GM12878 (cell line): ENCODE data around the gene GNAL. TPM values are rescaled to one million over a fixed set of nuclear protein-coding genes. Genes with fewer than 3 reads are reported as not detected.

ENCODE experiments used
- ATAC-seq: fragments of 200-7000 bp; cut with Tn5 transposase; 3 replicates; pipeline ENCODE4 v1.9.1; 2020; ENCODE audit warnings: mild to moderate bottlenecking, moderate library complexity
- BruUV-seq: library from RNA; stranded (reverse); fragments of 400-500 nt; replicated peaks from 2 replicates; lab custom pipeline; 2021; lab: Mats Ljungman, UMichigan
- CTCF ChIA-PET: fragments of 300-600 bp; sonication (Branson Sonifier 250); formaldehyde crosslinking; extraction: SDS; loops from one replicate; lab custom pipeline; 2021; ENCODE audit warnings: inconsistent platforms; lab: Yijun Ruan, JAX
- POLR2A ChIA-PET: fragments of 350-600 bp; formaldehyde crosslinking; extraction: SDS; loops from one replicate; lab custom pipeline; 2021; ENCODE audit warnings: inconsistent platforms; lab: Charles Lee
- RAD21 ChIA-PET: fragments of 300-600 bp; sonication (Branson Sonifier 250); formaldehyde crosslinking; loops from one replicate; lab custom pipeline; 2023; ENCODE audit warnings: antibody characterized with exemption; ENCODE audit not compliant: unreplicated experiment; lab: Charles Lee
- SMC1A ChIA-PET: fragments of 300-600 bp; sonication (Branson Sonifier 250); formaldehyde crosslinking; loops from one replicate; lab custom pipeline; 2023; ENCODE audit not compliant: unreplicated experiment, uncharacterized antibody; lab: Charles Lee
- DNase-seq: peaks from one replicate; pipeline ENCODE4 v3.0.0-alpha.2; 2011; ENCODE audit warnings: low read depth, low spot score
- FAIRE-seq: peaks from 3 replicates; lab custom pipeline; 2011; peaks lifted over from hg19 to GRCh38; lab: Jason Lieb, UNC
- H2AFZ ChIP-seq: 2 replicates; pipeline ENCODE4 v1.6.0; 2011; ENCODE audit warnings: low read depth, low read length, control low read depth; ENCODE audit not compliant: control insufficient read depth
- H3K27ac ChIP-seq: 2 replicates; pipeline ENCODE4 v1.5.1; 2011; ENCODE audit warnings: control low read depth; ENCODE audit not compliant: control insufficient read depth, insufficient read depth
- H3K27me3 ChIP-seq, 2 experiments: replicated peaks in 1 of 2; 2 replicates each; pipeline versions ENCODE4 v1.6.0 to v1.6.1; 2011; ENCODE audit warnings: low read length in 1 of 2; ENCODE audit not compliant: control insufficient read depth in 2 of 2, insufficient read depth in 2 of 2
- H3K36me3 ChIP-seq, 2 experiments: 2 replicates each; pipeline ENCODE4 v1.5.1; 2011; ENCODE audit warnings: low read length in 1 of 2; ENCODE audit not compliant: control insufficient read depth in 2 of 2, insufficient read depth in 2 of 2
- H3K4me1 ChIP-seq: 2 replicates; pipeline ENCODE4 v1.6.1; 2011; ENCODE audit warnings: mild to moderate bottlenecking, low read length, moderate library complexity, mixed read lengths; ENCODE audit not compliant: control insufficient read depth, insufficient read depth
- H3K4me2 ChIP-seq: 2 replicates; pipeline ENCODE4 v1.6.0; 2011; ENCODE audit warnings: control low read depth; ENCODE audit not compliant: control insufficient read depth, insufficient read depth
- H3K4me3 ChIP-seq: fragments of 200-600 bp; sonication (generic); 2 replicates; pipeline ENCODE4 v1.5.1; 2016
- H3K79me2 ChIP-seq: 2 replicates; pipeline ENCODE4 v1.6.0; 2011; ENCODE audit warnings: low read length; ENCODE audit not compliant: control insufficient read depth, insufficient read depth
- H3K9ac ChIP-seq: 2 replicates; pipeline ENCODE4 v1.8.0; 2011; ENCODE audit warnings: low read length, control low read depth, mixed read lengths; ENCODE audit not compliant: control insufficient read depth, insufficient read depth
- H3K9me3 ChIP-seq: replicated peaks from 3 replicates; pipeline ENCODE4 v1.5.1; 2011; ENCODE audit warnings: mild to moderate bottlenecking, low read length; ENCODE audit not compliant: control insufficient read depth, insufficient read depth
- H4K20me1 ChIP-seq: 2 replicates; pipeline ENCODE4 v1.6.0; 2011; ENCODE audit not compliant: control insufficient read depth, insufficient read depth
- CEBPZ ChIP-seq: fragments of 150-350 bp; IDR thresholded peaks from 2 replicates; pipeline ENCODE4 v1.6.1; 2016; ENCODE audit warnings: low read depth, low read length
- CHD4 ChIP-seq: fragments of 200-600 bp; sonication (generic); IDR thresholded peaks from 2 replicates; pipeline ENCODE4 v1.6.1; 2016; ENCODE audit warnings: mild to moderate bottlenecking
- EED ChIP-seq: sonication (generic); IDR thresholded peaks from 2 replicates; pipeline ENCODE4 v1.6.1; 2016; ENCODE audit warnings: antibody characterized with exemption, low read depth
- EZH2 ChIP-seq: IDR thresholded peaks from 2 replicates; pipeline ENCODE4 v1.6.1; 2012; ENCODE audit warnings: low read depth, mild to moderate bottlenecking, control low read depth, inconsistent platforms, low read length, borderline replicate concordance; ENCODE audit not compliant: control insufficient read depth
- FOXM1 ChIP-seq: IDR thresholded peaks from 2 replicates; pipeline ENCODE4 v1.6.1; 2012; ENCODE audit warnings: low read depth, mild to moderate bottlenecking, inconsistent platforms, low read length, moderate library complexity
- GATAD2B ChIP-seq: fragments of 450-650 bp; conservative IDR thresholded peaks from 2 replicates; pipeline ENCODE4 v1.6.1; 2017; ENCODE audit warnings: low read depth, mild to moderate bottlenecking, moderate library complexity
- IKZF2 ChIP-seq, 2 experiments: fragments of 450-650 bp; IDR thresholded peaks; 2 replicates each; pipeline ENCODE4 v1.6.1; 2017; ENCODE audit warnings: mild to moderate bottlenecking in 2 of 2, moderate library complexity in 2 of 2
- MEF2A ChIP-seq: IDR thresholded peaks from 2 replicates; pipeline ENCODE4 v1.6.1; 2011; ENCODE audit warnings: low read depth, mild to moderate bottlenecking, low read length, moderate library complexity; ENCODE audit not compliant: insufficient read depth
- MEF2B ChIP-seq: fragments of 450-650 bp; IDR thresholded peaks from 2 replicates; pipeline ENCODE4 v1.6.1; 2018; ENCODE audit warnings: mild to moderate bottlenecking, moderate library complexity; ENCODE audit not compliant: partially characterized antibody, poor library complexity, severe bottlenecking
- MTA2 ChIP-seq: fragments of 450-650 bp; IDR thresholded peaks from 2 replicates; pipeline ENCODE4 v1.6.1; 2016; ENCODE audit warnings: low read depth, mild to moderate bottlenecking, moderate library complexity
- MXI1 ChIP-seq: fragments of 150-350 bp; IDR thresholded peaks from 2 replicates; pipeline ENCODE4 v1.6.1; 2011; ENCODE audit warnings: low read depth, mild to moderate bottlenecking, inconsistent platforms, low read length, improper control_type of control experiment
- MYC ChIP-seq: IDR thresholded peaks from 2 replicates; pipeline ENCODE4 v1.6.1; 2011; ENCODE audit warnings: mild to moderate bottlenecking, low read length, moderate library complexity, inconsistent platforms; ENCODE audit not compliant: insufficient read depth, insufficient replicate concordance, insufficient read length, severe bottlenecking
- NR2C1 ChIP-seq: fragments of 450-650 bp; IDR thresholded peaks from 2 replicates; pipeline ENCODE4 v1.6.1; 2017; ENCODE audit warnings: antibody characterized with exemption, mild to moderate bottlenecking, moderate library complexity
- RBBP5 ChIP-seq: fragments of 200-600 bp; sonication (generic); conservative IDR thresholded peaks from 2 replicates; pipeline ENCODE4 v1.6.1; 2016
- RELA ChIP-seq: fragments of 450-650 bp; IDR thresholded peaks from 2 replicates; pipeline ENCODE4 v1.8.0; 2014; ENCODE audit warnings: borderline replicate concordance; ENCODE audit not compliant: partially characterized antibody
- SIX5 ChIP-seq: IDR thresholded peaks from 2 replicates; pipeline ENCODE4 v1.6.1; 2011; ENCODE audit warnings: mild to moderate bottlenecking, low read depth, low read length, moderate library complexity; ENCODE audit not compliant: severe bottlenecking
- SPI1 ChIP-seq: IDR thresholded peaks from 2 replicates; pipeline ENCODE4 v1.6.1; 2011; ENCODE audit warnings: low read depth, mild to moderate bottlenecking, low read length, moderate library complexity, borderline replicate concordance; ENCODE audit not compliant: insufficient read depth
- SREBF2 ChIP-seq: IDR thresholded peaks from 2 replicates; pipeline ENCODE4 v1.6.1; 2012; ENCODE audit warnings: mild to moderate bottlenecking, low read length
- WGBS: methylation state at CpG from one replicate; pipeline ENCODE4 v1.1.6; 2016; ENCODE audit warnings: low lambda C conversion rate; ENCODE audit not compliant: insufficient replicate concordance, insufficient coverage; ENCODE audit errors: missing lambda C conversion rate; 5-methylcytosine and 5-hydroxymethylcytosine counted together
- in situ Hi-C: fragments of 300-500 bp; cut with MboI; formaldehyde crosslinking; loops from 9 replicates; pipeline ENCODE4 v1.14.3; 2018; ENCODE audit warnings: mixed read lengths
- intact Hi-C: fragments of 100-400 bp; cut with micrococcal nuclease; formaldehyde crosslinking; loops from one replicate; pipeline ENCODE4 v1.14.2; 2022; ENCODE audit not compliant: unreplicated experiment
- polyA plus RNA-seq, 11 experiments: library from polyadenylated mRNA; depleted of rRNA in 4 of 11; unstranded in 6 of 11; stranded (reverse) in 5 of 11; fragments of >200 nt; fragmentation: Nextera tagmentation in 4 of 11; fragmentation: Illumina TruSeq in 1 of 11; extraction: Ambion mirVana in 4 of 11; extraction: Trizol in 1 of 11; gene quantifications; 1 replicate in 1 of 11; 2 replicates in 10 of 11; pipeline versions ENCODE4 v1.2.1 to v1.2.3, GENCODE V29; 2011 to 2016; ENCODE audit warnings: inconsistent platforms in 2 of 11, missing spikeins in 2 of 11, low read depth in 1 of 11
- total RNA-seq, 4 experiments: library from RNA; depleted of rRNA in 3 of 4; stranded (reverse); fragments of >200 nt in 3 of 4; fragmentation: Illumina TruSeq in 1 of 4; extraction: Trizol in 1 of 4; gene quantifications; 2 replicates each; pipeline versions ENCODE4 v1.2.1 to v1.2.3, GENCODE V29; 2013 to 2021
- TF ChIP-seq, protein P1 (sequence below), 3 experiments: IDR thresholded peaks in 2 of 3; conservative IDR thresholded peaks in 1 of 3; 2 replicates each; pipeline ENCODE4 v1.5.1; 2011; ENCODE audit warnings: low read depth in 3 of 3, low read length in 3 of 3, mild to moderate bottlenecking in 3 of 3, control low read depth in 2 of 3, moderate library complexity in 2 of 3, inconsistent platforms in 1 of 3, mixed read lengths in 1 of 3; ENCODE audit not compliant: control insufficient read depth in 2 of 3, insufficient read depth in 1 of 3; ENCODE audit errors: extremely low read depth in 1 of 3

GNAL gene
- total and polyA plus RNA-seq, 10 of the 15 experiments (the other 5 are each of a cell fraction or from before 2014, with no cell fraction given) = 0.02 to 0.39 (median 0.05) TPM; not detected in 5

- H3K79me2 ChIP-seq = no peaks in the 10 kb centered on the region
- no peaks in the 10 kb centered on the region for H3K27me3 ChIP-seq
- WGBS = 98% methylated on average over 2 of the region's 2 CpGs
- SMC1A ChIA-PET = interaction anchor here (0.6 to 1.5 kb wide), 2 partner anchors 10 to 93 kb away, joined by 3 to 5 read pairs; no protein-coding TSS in a partner anchor
- H3K36me3 ChIP-seq = peaks cover 6 to 9% of the 10 kb centered on the region in 2 experiments; a peak in 2 of 4 replicates
- H3K27ac ChIP-seq = no peak overlapping the region
- H3K9me3 ChIP-seq = no peaks in the 10 kb centered on the region
- DNase-seq = no peak
- no peaks in the 10 kb centered on the region for H4K20me1 ChIP-seq
- in situ Hi-C loops = no loop called here
- no peak for FAIRE-seq
- no peak overlapping the region for H3K4me3 ChIP-seq
- peaks cover 14% of the 10 kb centered on the region for H3K4me1 ChIP-seq
- no peak overlapping the region for H3K4me2 ChIP-seq
- TF ChIP-seq MXI1 (no peak), GATAD2B (no peak), RBBP5 (no peak), MEF2A (no peak), SIX5 (no peak), SREBF2 (no peak), MTA2 (no peak), CEBPZ (no peak), IKZF2 (IDR thresholded peaks at IDR 0.05) (no peak), EED (no peak), MYC (no peak), SPI1 (no peak), MEF2B (no peak), FOXM1 (no peak), RELA (no peak), CHD4 (no peak), EZH2 (no peak), NR2C1 (no peak)
- TF ChIP-seq, protein P1, sequence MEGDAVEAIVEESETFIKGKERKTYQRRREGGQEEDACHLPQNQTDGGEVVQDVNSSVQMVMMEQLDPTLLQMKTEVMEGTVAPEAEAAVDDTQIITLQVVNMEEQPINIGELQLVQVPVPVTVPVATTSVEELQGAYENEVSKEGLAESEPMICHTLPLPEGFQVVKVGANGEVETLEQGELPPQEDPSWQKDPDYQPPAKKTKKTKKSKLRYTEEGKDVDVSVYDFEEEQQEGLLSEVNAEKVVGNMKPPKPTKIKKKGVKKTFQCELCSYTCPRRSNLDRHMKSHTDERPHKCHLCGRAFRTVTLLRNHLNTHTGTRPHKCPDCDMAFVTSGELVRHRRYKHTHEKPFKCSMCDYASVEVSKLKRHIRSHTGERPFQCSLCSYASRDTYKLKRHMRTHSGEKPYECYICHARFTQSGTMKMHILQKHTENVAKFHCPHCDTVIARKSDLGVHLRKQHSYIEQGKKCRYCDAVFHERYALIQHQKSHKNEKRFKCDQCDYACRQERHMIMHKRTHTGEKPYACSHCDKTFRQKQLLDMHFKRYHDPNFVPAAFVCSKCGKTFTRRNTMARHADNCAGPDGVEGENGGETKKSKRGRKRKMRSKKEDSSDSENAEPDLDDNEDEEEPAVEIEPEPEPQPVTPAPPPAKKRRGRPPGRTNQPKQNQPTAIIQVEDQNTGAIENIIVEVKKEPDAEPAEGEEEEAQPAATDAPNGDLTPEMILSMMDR (IDR thresholded peaks at IDR 0.05 in 2 of 3, conservative IDR thresholded peaks at IDR 0.05 in 1 of 3; ENCODE audit: control insufficient read depth in 2 of 3, extremely low read depth in 1 of 3, insufficient read depth in 1 of 3, low read depth in 3 of 3, low read length in 3 of 3) = no peak
- intact Hi-C loops = no loop called here
- H2AFZ ChIP-seq = no peak overlapping the region
- RAD21 ChIA-PET = no interaction called here
- POLR2A ChIA-PET = interaction anchor here (0.5 kb wide), 1 partner anchor 18 kb away, joined by 4 read pairs; no protein-coding TSS in a partner anchor
- ATAC-seq = no peak
- H3K9ac ChIP-seq = no peak overlapping the region
- CTCF ChIA-PET = no interaction called here
- no TSS peak for BruUV-seq
These were observed 199.7 kb downstream of the GNAL start for GRCh38 chr18:11888726-11889125.
